HepG2 (cell line): ENCODE measurements around the gene ANXA6. TPM values are rescaled to one million over a fixed set of nuclear protein-coding genes. Genes with fewer than 3 reads are reported as not detected.

Source experiments
- ATRX ChIP-seq: sonication (generic); formaldehyde crosslinking; IDR thresholded peaks from 2 replicates; pipeline ENCODE4 v1.4.0; 2020; ENCODE audit warnings: missing genetic modification reagents, borderline replicate concordance
- EP300 ChIP-seq, 3 experiments: sonication (generic) in 1 of 3; formaldehyde crosslinking in 1 of 3; IDR thresholded peaks; 2 replicates each; pipeline versions ENCODE4 v1.5.1 to v1.6.1; 2011 to 2020; ENCODE audit warnings: low read depth in 2 of 3, low read length in 2 of 3, borderline replicate concordance in 1 of 3, improper control_type of control experiment in 1 of 3, mild to moderate bottlenecking in 1 of 3, missing genetic modification reagents in 1 of 3, moderate library complexity in 1 of 3
- GTF2F1 ChIP-seq: fragments of 150-350 bp; IDR thresholded peaks from 2 replicates; pipeline ENCODE4 v1.6.1; 2014; ENCODE audit warnings: low read length
- HDAC6 ChIP-seq: fragments of 200-600 bp; sonication (generic); IDR thresholded peaks from 2 replicates; pipeline ENCODE4 v1.7.0; 2017; ENCODE audit warnings: mild to moderate bottlenecking, antibody characterized with exemption, low read length, low read depth
- KLF16 ChIP-seq, 2 experiments: sonication (generic) in 1 of 2; formaldehyde crosslinking in 1 of 2; IDR thresholded peaks; 2 replicates each; pipeline versions ENCODE4 v1.6.1 to v1.8.0; 2016 to 2023; ENCODE audit warnings: missing genetic modification reagents in 2 of 2, missing compliant biosample characterization in 1 of 2
- KMT2B ChIP-seq: IDR thresholded peaks from 2 replicates; pipeline ENCODE4 v1.6.1; 2016; ENCODE audit warnings: missing genetic modification reagents, missing compliant biosample characterization
- NR2F2 ChIP-seq: IDR thresholded peaks from 2 replicates; pipeline ENCODE4 v1.6.1; 2012; ENCODE audit warnings: low read depth, inconsistent platforms, borderline replicate concordance
- PAF1 ChIP-seq: IDR thresholded peaks from 2 replicates; pipeline ENCODE4 v1.6.1; 2016; ENCODE audit warnings: missing genetic modification reagents, missing compliant biosample characterization
- RBM22 ChIP-seq: fragments of 200-400 bp; formaldehyde crosslinking; optimal IDR thresholded peaks from 2 replicates; pipeline ENCODE3; 2017; ENCODE audit warnings: mild to moderate bottlenecking, low read length, moderate library complexity
- ZNF232 ChIP-seq: sonication (generic); formaldehyde crosslinking; IDR thresholded peaks from 2 replicates; pipeline ENCODE4 v1.4.0; 2020; ENCODE audit warnings: missing genetic modification reagents, borderline replicate concordance
- ZNF563 ChIP-seq: sonication (generic); formaldehyde crosslinking; IDR thresholded peaks from 2 replicates; pipeline ENCODE4 v1.8.0; 2022; ENCODE audit warnings: mild to moderate bottlenecking, moderate library complexity, missing genetic modification reagents
- ZNF605 ChIP-seq: sonication (generic); formaldehyde crosslinking; IDR thresholded peaks from 2 replicates; pipeline ENCODE4 v1.8.0; 2022; ENCODE audit warnings: mild to moderate bottlenecking, missing genetic modification reagents
- polyA plus RNA-seq, 8 experiments: library from polyadenylated mRNA; depleted of rRNA in 3 of 8; stranded (reverse) in 7 of 8; unstranded in 1 of 8; fragments of >200 nt; fragmentation: Illumina TruSeq in 4 of 8; extraction: Trizol in 4 of 8; gene quantifications; 2 replicates each; pipeline versions ENCODE4 v1.2.1 to v1.2.3, GENCODE V29; 2011 to 2016; ENCODE audit warnings: low read depth in 4 of 8, missing spikeins in 1 of 8, mixed read lengths in 1 of 8; ENCODE audit not compliant: insufficient read depth in 1 of 8
- total RNA-seq, 5 experiments: library from RNA; depleted of rRNA; stranded (reverse); fragments of >200 nt; fragmentation: Illumina TruSeq; extraction: Trizol; gene quantifications; 2 replicates each; pipeline ENCODE4 v1.2.3, GENCODE V29; 2016; ENCODE audit warnings: low read depth in 1 of 5
- TF ChIP-seq, protein P1 (sequence below): sonication (generic); formaldehyde crosslinking; IDR thresholded peaks from 2 replicates; pipeline ENCODE4 v1.5.0; 2020; ENCODE audit warnings: missing genetic modification reagents
- TF ChIP-seq, protein P2 (sequence below): sonication (generic); formaldehyde crosslinking; IDR thresholded peaks from 2 replicates; pipeline ENCODE4 v1.5.1; 2020; ENCODE audit warnings: missing genetic modification reagents, mild to moderate bottlenecking, borderline replicate concordance
- TF ChIP-seq, protein P3 (sequence below): sonication (generic); formaldehyde crosslinking; IDR thresholded peaks from 2 replicates; pipeline ENCODE4 v1.4.0; 2020; ENCODE audit warnings: low read depth, mild to moderate bottlenecking, missing genetic modification reagents
- TF ChIP-seq, protein P4 (sequence below): sonication (generic); formaldehyde crosslinking; IDR thresholded peaks from 2 replicates; pipeline ENCODE4 v1.4.0; 2020; ENCODE audit warnings: low read depth, mild to moderate bottlenecking, missing genetic modification reagents
- TF ChIP-seq, protein P5 (sequence below): sonication (generic); formaldehyde crosslinking; IDR thresholded peaks from 2 replicates; pipeline ENCODE4 v1.8.1; 2023; ENCODE audit warnings: missing genetic modification reagents, inconsistent platforms, borderline replicate concordance
- TF ChIP-seq, protein P6 (sequence below): sonication (generic); formaldehyde crosslinking; conservative IDR thresholded peaks from 2 replicates; pipeline ENCODE4 v1.8.0; 2022; ENCODE audit warnings: mild to moderate bottlenecking, moderate library complexity, missing genetic modification reagents

ANXA6 gene
- total and polyA plus RNA-seq, 2 of the 13 experiments (the other 11 are each of a cell fraction or from before 2014, with no cell fraction given): 103 to 125 TPM

DNA sequence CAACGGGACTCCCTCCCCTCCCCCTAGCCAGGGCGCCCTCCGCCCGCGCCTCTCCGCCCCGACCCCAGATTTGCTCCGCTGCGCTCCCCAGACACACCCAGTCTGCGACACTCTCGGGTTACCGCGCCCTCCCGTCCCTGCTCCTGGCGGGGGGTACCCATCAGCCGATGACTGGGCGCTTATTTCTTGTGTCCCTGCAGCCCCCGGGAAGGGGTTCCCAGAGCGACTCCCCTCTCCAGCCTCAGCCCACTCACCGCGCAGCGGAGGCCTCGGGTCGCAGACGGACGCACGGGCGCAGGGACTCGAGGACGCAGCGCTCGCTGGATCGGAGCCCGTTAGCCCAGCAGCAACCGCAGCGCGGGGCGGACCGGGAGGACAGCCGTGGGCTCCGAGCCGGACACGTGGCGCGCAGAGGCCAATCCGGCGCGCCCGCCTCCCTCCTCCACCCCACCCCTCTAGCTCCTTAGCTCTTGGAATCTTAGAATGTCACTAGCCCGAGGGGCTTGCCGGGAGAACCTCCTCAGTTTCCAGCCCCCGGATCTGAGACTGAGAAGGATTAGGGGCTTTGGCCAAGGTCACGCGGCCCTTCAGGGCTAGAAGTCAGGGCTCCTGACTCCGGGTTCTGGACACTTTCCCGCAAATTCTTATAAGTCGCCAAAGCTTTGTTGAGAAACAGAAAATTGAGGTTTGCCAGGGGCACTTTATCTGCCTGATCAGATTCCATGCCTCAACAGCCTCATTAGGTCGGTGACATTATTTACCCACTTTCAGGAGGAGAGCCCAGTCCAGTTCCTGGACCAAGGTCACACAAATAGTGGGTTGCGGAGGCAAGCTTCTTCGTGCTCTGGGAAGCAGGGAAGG lies at the start of gene ANXA6 (continued):
- TF ChIP-seq, protein P1, sequence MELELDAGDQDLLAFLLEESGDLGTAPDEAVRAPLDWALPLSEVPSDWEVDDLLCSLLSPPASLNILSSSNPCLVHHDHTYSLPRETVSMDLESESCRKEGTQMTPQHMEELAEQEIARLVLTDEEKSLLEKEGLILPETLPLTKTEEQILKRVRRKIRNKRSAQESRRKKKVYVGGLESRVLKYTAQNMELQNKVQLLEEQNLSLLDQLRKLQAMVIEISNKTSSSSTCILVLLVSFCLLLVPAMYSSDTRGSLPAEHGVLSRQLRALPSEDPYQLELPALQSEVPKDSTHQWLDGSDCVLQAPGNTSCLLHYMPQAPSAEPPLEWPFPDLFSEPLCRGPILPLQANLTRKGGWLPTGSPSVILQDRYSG (CRISPR knock-in tag): no peak
- TF ChIP-seq, protein P2, sequence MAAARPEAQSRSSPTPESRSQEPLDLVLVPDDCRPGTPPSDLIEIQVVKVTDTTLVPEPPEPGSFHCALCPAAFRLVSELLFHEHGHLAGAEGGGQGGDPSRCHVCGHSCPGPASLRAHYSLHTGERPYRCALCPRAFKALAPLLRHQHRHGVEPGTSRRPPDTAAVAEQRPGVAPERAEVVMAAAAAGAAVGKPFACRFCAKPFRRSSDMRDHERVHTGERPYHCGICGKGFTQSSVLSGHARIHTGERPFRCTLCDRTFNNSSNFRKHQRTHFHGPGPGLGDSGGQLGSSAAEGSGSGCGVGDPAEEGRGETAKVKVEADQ: peak; percentile 92
- TF ChIP-seq EP300 (IDR thresholded peaks at IDR 0.05; ENCODE audit: low read depth in 2 of 2, low read length in 2 of 2) (no peak; a peak in 1 of 4 replicates), EP300 (CRISPR knock-in tag; IDR thresholded peaks at IDR 0.05; ENCODE audit: borderline replicate concordance) (no peak), ZNF563 (no peak), RBM22 (no peak), ZNF232 (CRISPR knock-in tag) (peak; percentile 25; the same call in 1 of the 2 replicates), NR2F2 (no peak), HDAC6 (no peak), ATRX (CRISPR knock-in tag) (no peak), PAF1 (CRISPR knock-in tag) (no peak), ZNF605 (CRISPR knock-in tag) (no peak), KLF16 (CRISPR knock-in tag; IDR thresholded peaks at IDR 0.05) (no peak), GTF2F1 (no peak), KMT2B (CRISPR knock-in tag) (no peak)
- TF ChIP-seq, protein P3, sequence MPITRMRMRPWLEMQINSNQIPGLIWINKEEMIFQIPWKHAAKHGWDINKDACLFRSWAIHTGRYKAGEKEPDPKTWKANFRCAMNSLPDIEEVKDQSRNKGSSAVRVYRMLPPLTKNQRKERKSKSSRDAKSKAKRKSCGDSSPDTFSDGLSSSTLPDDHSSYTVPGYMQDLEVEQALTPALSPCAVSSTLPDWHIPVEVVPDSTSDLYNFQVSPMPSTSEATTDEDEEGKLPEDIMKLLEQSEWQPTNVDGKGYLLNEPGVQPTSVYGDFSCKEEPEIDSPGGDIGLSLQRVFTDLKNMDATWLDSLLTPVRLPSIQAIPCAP: no peak
- TF ChIP-seq, protein P4, sequence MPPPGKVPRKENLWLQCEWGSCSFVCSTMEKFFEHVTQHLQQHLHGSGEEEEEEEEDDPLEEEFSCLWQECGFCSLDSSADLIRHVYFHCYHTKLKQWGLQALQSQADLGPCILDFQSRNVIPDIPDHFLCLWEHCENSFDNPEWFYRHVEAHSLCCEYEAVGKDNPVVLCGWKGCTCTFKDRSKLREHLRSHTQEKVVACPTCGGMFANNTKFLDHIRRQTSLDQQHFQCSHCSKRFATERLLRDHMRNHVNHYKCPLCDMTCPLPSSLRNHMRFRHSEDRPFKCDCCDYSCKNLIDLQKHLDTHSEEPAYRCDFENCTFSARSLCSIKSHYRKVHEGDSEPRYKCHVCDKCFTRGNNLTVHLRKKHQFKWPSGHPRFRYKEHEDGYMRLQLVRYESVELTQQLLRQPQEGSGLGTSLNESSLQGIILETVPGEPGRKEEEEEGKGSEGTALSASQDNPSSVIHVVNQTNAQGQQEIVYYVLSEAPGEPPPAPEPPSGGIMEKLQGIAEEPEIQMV (CRISPR knock-in tag): peak; percentile 98
- TF ChIP-seq, protein P5, sequence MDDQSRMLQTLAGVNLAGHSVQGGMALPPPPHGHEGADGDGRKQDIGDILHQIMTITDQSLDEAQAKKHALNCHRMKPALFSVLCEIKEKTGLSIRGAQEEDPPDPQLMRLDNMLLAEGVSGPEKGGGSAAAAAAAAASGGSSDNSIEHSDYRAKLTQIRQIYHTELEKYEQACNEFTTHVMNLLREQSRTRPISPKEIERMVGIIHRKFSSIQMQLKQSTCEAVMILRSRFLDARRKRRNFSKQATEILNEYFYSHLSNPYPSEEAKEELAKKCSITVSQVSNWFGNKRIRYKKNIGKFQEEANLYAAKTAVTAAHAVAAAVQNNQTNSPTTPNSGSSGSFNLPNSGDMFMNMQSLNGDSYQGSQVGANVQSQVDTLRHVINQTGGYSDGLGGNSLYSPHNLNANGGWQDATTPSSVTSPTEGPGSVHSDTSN (CRISPR knock-in tag): no peak
- TF ChIP-seq, protein P6, sequence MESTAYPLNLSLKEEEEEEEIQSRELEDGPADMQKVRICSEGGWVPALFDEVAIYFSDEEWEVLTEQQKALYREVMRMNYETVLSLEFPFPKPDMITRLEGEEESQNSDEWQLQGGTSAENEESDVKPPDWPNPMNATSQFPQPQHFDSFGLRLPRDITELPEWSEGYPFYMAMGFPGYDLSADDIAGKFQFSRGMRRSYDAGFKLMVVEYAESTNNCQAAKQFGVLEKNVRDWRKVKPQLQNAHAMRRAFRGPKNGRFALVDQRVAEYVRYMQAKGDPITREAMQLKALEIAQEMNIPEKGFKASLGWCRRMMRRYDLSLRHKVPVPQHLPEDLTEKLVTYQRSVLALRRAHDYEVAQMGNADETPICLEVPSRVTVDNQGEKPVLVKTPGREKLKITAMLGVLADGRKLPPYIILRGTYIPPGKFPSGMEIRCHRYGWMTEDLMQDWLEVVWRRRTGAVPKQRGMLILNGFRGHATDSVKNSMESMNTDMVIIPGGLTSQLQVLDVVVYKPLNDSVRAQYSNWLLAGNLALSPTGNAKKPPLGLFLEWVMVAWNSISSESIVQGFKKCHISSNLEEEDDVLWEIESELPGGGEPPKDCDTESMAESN (CRISPR knock-in tag): no peak; the same call in 1 of the 2 replicates
